OCI-LY3 (cell line): ENCODE results near the gene SEMA5A.

Source experiments
- EZH2phosphoT487 ChIP-seq: fragments of 200-600 bp; shearing (Covaris generic); IDR thresholded peaks from 2 replicates; pipeline ENCODE4 v1.6.1; 2018; ENCODE audit warnings: antibody characterized with exemption, mixed run types, low read depth
- TF ChIP-seq, protein P1 (sequence below): fragments of 200-600, 300-600 bp; sonication (generic); IDR thresholded peaks from 2 replicates; pipeline ENCODE4 v1.5.1; 2014; ENCODE audit warnings: antibody characterized with exemption, low read length, low read depth

DNA sequence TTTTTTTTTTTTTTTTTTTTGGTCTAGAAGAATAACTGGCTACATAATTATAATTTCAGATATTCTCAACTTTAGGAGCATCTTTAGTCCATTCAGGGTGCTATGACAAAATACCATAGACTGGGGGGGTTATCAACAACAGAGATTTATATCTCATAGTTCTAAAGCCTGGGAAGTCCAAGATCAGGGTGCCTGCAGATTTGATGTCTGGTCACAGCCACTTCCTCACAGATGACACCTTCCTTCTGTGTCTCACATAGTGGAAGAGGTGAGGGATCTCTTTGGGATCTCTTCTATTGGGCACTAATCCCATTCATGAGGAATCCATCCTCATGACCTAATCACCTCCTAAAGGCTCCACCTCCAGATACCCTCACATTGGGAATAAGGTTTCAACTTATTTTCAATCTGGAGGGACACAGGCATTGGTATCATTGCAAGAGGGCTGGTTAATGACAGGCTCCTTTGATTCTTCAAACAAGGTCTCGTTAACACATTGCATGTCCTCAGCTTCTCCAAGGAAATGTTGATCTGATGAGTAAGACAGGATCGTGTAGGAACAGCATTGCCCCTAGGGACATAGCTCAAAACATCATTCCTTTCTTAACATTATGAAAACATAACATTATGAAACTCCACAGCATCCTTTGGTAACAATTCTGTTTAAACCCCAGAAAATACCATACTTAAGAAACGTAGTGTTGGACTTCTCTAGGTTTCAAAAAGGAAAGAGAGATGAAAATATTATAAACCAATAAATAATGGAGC lies 372.4 kb downstream of the SEMA5A start:
- no peak for TF ChIP-seq EZH2phosphoT487
- TF ChIP-seq, protein P1, sequence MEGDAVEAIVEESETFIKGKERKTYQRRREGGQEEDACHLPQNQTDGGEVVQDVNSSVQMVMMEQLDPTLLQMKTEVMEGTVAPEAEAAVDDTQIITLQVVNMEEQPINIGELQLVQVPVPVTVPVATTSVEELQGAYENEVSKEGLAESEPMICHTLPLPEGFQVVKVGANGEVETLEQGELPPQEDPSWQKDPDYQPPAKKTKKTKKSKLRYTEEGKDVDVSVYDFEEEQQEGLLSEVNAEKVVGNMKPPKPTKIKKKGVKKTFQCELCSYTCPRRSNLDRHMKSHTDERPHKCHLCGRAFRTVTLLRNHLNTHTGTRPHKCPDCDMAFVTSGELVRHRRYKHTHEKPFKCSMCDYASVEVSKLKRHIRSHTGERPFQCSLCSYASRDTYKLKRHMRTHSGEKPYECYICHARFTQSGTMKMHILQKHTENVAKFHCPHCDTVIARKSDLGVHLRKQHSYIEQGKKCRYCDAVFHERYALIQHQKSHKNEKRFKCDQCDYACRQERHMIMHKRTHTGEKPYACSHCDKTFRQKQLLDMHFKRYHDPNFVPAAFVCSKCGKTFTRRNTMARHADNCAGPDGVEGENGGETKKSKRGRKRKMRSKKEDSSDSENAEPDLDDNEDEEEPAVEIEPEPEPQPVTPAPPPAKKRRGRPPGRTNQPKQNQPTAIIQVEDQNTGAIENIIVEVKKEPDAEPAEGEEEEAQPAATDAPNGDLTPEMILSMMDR = no peak
